Activated naive CD8-positive, alpha-beta T cell treated with anti-CD3 and anti-CD28 coated beads, Interleukin-2, amount 10 ng/mL, durations not matched to agents 7 days and 5 days (primary cell): Measurements from ENCODE around the gene ZNF620. TPM values are rescaled to one million over a fixed set of nuclear protein-coding genes. Genes with fewer than 3 reads are reported as not detected.

Experiments used
- ATAC-seq: fragments of 150-1000 bp; cut with Tn5 transposase; one replicate; pipeline ENCODE4 v1.10.0; 2021; ENCODE audit warnings: low read depth, moderate library complexity
- POLR2A ChIA-PET: fragments of 350-600 bp; sonication (Branson Sonifier 250); formaldehyde crosslinking; loops from one replicate; lab custom pipeline; 2021; ENCODE audit warnings: antibody characterized with exemption; lab: Charles Lee
- DNase-seq: peaks from one replicate; pipeline ENCODE4 v3.0.0; 2021
- H3K27ac Mint-ChIP-seq: one replicate; pipeline ENCODE4 v1.8.0; 2022; ENCODE audit warnings: mild to moderate bottlenecking, mixed read lengths
- H3K27me3 Mint-ChIP-seq: one replicate; pipeline ENCODE4 v1.8.0; 2022; ENCODE audit warnings: mild to moderate bottlenecking, moderate library complexity, mixed read lengths
- H3K36me3 Mint-ChIP-seq: one replicate; pipeline ENCODE4 v1.8.0; 2021; ENCODE audit warnings: mild to moderate bottlenecking, mixed read lengths
- H3K4me1 Mint-ChIP-seq: one replicate; pipeline ENCODE4 v1.8.0; 2021; ENCODE audit warnings: mixed read lengths
- H3K4me3 Mint-ChIP-seq: one replicate; pipeline ENCODE4 v1.8.0; 2022; ENCODE audit warnings: mild to moderate bottlenecking, moderate library complexity, mixed read lengths
- H3K9me3 Mint-ChIP-seq: one replicate; pipeline ENCODE4 v1.8.0; 2021; ENCODE audit warnings: mixed read lengths
- total RNA-seq, 2 experiments: library from RNA; stranded (reverse); gene quantifications; one replicate each; pipeline ENCODE4 v1.2.3, GENCODE V29; 2021

The ZNF620 gene
- total RNA-seq, 2 experiments from 2014 or later = 4.5 to 7.2 TPM

- no peak overlapping the region for H3K4me3 Mint-ChIP-seq
- peaks cover 25% of the 10 kb centered on the region for H3K4me1 Mint-ChIP-seq
- H3K9me3 Mint-ChIP-seq = no peaks in the 10 kb centered on the region
- DNase-seq = no peak
- H3K27ac Mint-ChIP-seq = no peak overlapping the region
- peaks cover 33% of the 10 kb centered on the region for H3K36me3 Mint-ChIP-seq
- ATAC-seq = no peak
- no peaks in the 10 kb centered on the region for H3K27me3 Mint-ChIP-seq
- POLR2A ChIA-PET = no interaction called here
These were observed 37.8 kb upstream of the ZNF620 start for GRCh38 chr3:40468018-40468417.

- no peak for DNase-seq
- no peak for ATAC-seq
- POLR2A ChIA-PET = no interaction called here
- Mint-ChIP-seq H3K27ac (no peak overlapping the region), H3K9me3 (no peaks in the 10 kb centered on the region), H3K4me3 (no peak overlapping the region), H3K36me3 (peaks cover 13% of the 10 kb centered on the region), H3K4me1 (peaks cover 3% of the 10 kb centered on the region), H3K27me3 (no peaks in the 10 kb centered on the region)
These were observed 35.1 kb upstream of the ZNF620 start for GRCh38 chr3:40470701-40471100.

- Mint-ChIP-seq H3K27me3 (no peaks in the 10 kb centered on the region), H3K27ac (peak within 1 kb of the TSS; percentile 85), H3K4me1 (peaks cover 23% of the 10 kb centered on the region), H3K4me3 (peak within 1 kb of the TSS; percentile 86), H3K9me3 (no peaks in the 10 kb centered on the region), H3K36me3 (peaks cover 19% of the 10 kb centered on the region)
- POLR2A ChIA-PET = interaction anchor here (1.0 to 3.0 kb wide), 5 partner anchors 13 to 168 kb away, joined by 3 to 21 read pairs (median 9); partner anchors contain the start of genes EIF1B, RPL14 and ZNF621
- DNase-seq = peak; percentile 67
- ATAC-seq = peak; percentile 89
These were observed 29.1 kb upstream of the ZNF620 start, which contains the start of gene ZNF619 for GRCh38 chr3:40476478-40477470. Gene ZNF619 (plus strand): TSS chr3:40477122. CDS start chr3:40477980, 858 bp downstream.

GRCh38 chr3:40477666-40478065 is 28.2 kb upstream of the ZNF620 start:
- no peaks in the 10 kb centered on the region for H3K27me3 Mint-ChIP-seq
- peaks cover 28% of the 10 kb centered on the region for H3K4me1 Mint-ChIP-seq
- peaks cover 25% of the 10 kb centered on the region for H3K36me3 Mint-ChIP-seq
- no peaks in the 10 kb centered on the region for H3K9me3 Mint-ChIP-seq
- H3K4me3 Mint-ChIP-seq = peak overlapping the region; percentile 86
- H3K27ac Mint-ChIP-seq = peak overlapping the region; percentile 85
- DNase-seq (no peak), ATAC-seq (no peak)
- POLR2A ChIA-PET = interaction anchor here (1.0 to 3.0 kb wide), 5 partner anchors 14 to 169 kb away, joined by 3 to 21 read pairs (median 9); partner anchors contain the start of genes EIF1B, RPL14 and ZNF621

GRCh38 chr3:40487172-40487571 is 18.7 kb upstream of the ZNF620 start:
- POLR2A ChIA-PET = no interaction called here
- H3K36me3 Mint-ChIP-seq = peaks cover 65% of the 10 kb centered on the region

GRCh38 chr3:40490916-40491315 is 14.9 kb upstream of the ZNF620 start:
- no peak for DNase-seq
- no peak for ATAC-seq
- Mint-ChIP-seq H3K4me1 (no peaks in the 10 kb centered on the region), H3K4me3 (no peak overlapping the region), H3K27me3 (no peaks in the 10 kb centered on the region), H3K36me3 (peaks cover 43% of the 10 kb centered on the region), H3K27ac (no peak overlapping the region), H3K9me3 (peaks cover 22% of the 10 kb centered on the region)
- POLR2A ChIA-PET = no interaction called here

More at GRCh38 chr3:40487172-40487571, 18.7 kb upstream of the ZNF620 start:
- Mint-ChIP-seq H3K4me3 (no peak overlapping the region), H3K27me3 (no peaks in the 10 kb centered on the region), H3K27ac (no peak overlapping the region), H3K9me3 (peaks cover 22% of the 10 kb centered on the region), H3K4me1 (peaks cover 12% of the 10 kb centered on the region)
- DNase-seq (no peak), ATAC-seq (no peak)

GRCh38 chr3:40494698-40495097 is 11.1 kb upstream of the ZNF620 start:
- POLR2A ChIA-PET = no interaction called here
- ATAC-seq (no peak), DNase-seq (no peak)
- Mint-ChIP-seq H3K27me3 (no peaks in the 10 kb centered on the region), H3K4me3 (no peak overlapping the region), H3K9me3 (peaks cover 4% of the 10 kb centered on the region), H3K27ac (no peak overlapping the region), H3K4me1 (no peaks in the 10 kb centered on the region), H3K36me3 (peaks cover 16% of the 10 kb centered on the region)

- ATAC-seq = no peak
- Mint-ChIP-seq H3K4me1 (no peaks in the 10 kb centered on the region), H3K27me3 (no peaks in the 10 kb centered on the region), H3K9me3 (peaks cover 1% of the 10 kb centered on the region), H3K27ac (no peak overlapping the region), H3K36me3 (peaks cover 8% of the 10 kb centered on the region), H3K4me3 (no peak overlapping the region)
- DNase-seq = no peak
- POLR2A ChIA-PET = no interaction called here
These were observed 8.6 kb upstream of the ZNF620 start for GRCh38 chr3:40497288-40497687.

- H3K4me3 Mint-ChIP-seq = no peak overlapping the region
- peaks cover 5% of the 10 kb centered on the region for H3K27me3 Mint-ChIP-seq
- H3K27ac Mint-ChIP-seq = no peak overlapping the region
- peaks cover 8% of the 10 kb centered on the region for H3K36me3 Mint-ChIP-seq
- peaks cover 1% of the 10 kb centered on the region for H3K9me3 Mint-ChIP-seq
- DNase-seq (no peak), ATAC-seq (no peak)
- H3K4me1 Mint-ChIP-seq = peaks cover 3% of the 10 kb centered on the region
- POLR2A ChIA-PET = no interaction called here
These were observed 5.9 kb upstream of the ZNF620 start for GRCh38 chr3:40499952-40500351.

GRCh38 chr3:40502034-40502433 is 3.8 kb upstream of the ZNF620 start:
- Mint-ChIP-seq H3K4me3 (no peak overlapping the region), H3K9me3 (peaks cover 1% of the 10 kb centered on the region), H3K36me3 (peaks cover 7% of the 10 kb centered on the region), H3K27me3 (peaks cover 8% of the 10 kb centered on the region), H3K4me1 (peaks cover 17% of the 10 kb centered on the region), H3K27ac (no peak overlapping the region)
- POLR2A ChIA-PET = no interaction called here
- DNase-seq = no peak
- no peak for ATAC-seq

- POLR2A ChIA-PET = interaction anchor here (1.5 to 2.8 kb wide), 3 partner anchors 19 to 52 kb away, joined by 9 to 14 read pairs (median 10); partner anchors contain the start of genes RPL14 and ZNF621
- no peak for ATAC-seq
- Mint-ChIP-seq H3K27ac (no peak overlapping the region), H3K4me1 (peaks cover 18% of the 10 kb centered on the region), H3K36me3 (peaks cover 12% of the 10 kb centered on the region), H3K4me3 (peak overlapping the region; percentile 92), H3K27me3 (peaks cover 8% of the 10 kb centered on the region), H3K9me3 (no peaks in the 10 kb centered on the region)
- DNase-seq = no peak
These were observed 1.0 kb upstream of the ZNF620 start for GRCh38 chr3:40504636-40505430.

GRCh38 chr3:40511031-40511718 is 5.3 kb downstream of the ZNF620 start:
- POLR2A ChIA-PET = no interaction called here
- Mint-ChIP-seq H3K9me3 (no peaks in the 10 kb centered on the region), H3K27ac (no peak overlapping the region), H3K36me3 (peaks cover 29% of the 10 kb centered on the region), H3K4me3 (no peak overlapping the region), H3K27me3 (no peaks in the 10 kb centered on the region), H3K4me1 (peaks cover 8% of the 10 kb centered on the region)
- DNase-seq (no peak), ATAC-seq (no peak)
